HG03103 (cell line): ENCODE results near the gene CYB5D1.
A peak's percentile ranks its signal among the peaks of the same experiment; 100 is the strongest.
"Not testable (repeated sequence)": the region's sequence is repeated elsewhere in the genome, so short reads cannot be mapped to it uniquely, and the experiment has no call there.

Experiments
- ATAC-seq: cut with Tn5 transposase; IDR thresholded peaks from one replicate; pipeline ENCODE4 v1.9.1; 2021; ENCODE audit warnings: low read depth; ENCODE audit not compliant: unreplicated experiment

CYB5D1 gene

DNA sequence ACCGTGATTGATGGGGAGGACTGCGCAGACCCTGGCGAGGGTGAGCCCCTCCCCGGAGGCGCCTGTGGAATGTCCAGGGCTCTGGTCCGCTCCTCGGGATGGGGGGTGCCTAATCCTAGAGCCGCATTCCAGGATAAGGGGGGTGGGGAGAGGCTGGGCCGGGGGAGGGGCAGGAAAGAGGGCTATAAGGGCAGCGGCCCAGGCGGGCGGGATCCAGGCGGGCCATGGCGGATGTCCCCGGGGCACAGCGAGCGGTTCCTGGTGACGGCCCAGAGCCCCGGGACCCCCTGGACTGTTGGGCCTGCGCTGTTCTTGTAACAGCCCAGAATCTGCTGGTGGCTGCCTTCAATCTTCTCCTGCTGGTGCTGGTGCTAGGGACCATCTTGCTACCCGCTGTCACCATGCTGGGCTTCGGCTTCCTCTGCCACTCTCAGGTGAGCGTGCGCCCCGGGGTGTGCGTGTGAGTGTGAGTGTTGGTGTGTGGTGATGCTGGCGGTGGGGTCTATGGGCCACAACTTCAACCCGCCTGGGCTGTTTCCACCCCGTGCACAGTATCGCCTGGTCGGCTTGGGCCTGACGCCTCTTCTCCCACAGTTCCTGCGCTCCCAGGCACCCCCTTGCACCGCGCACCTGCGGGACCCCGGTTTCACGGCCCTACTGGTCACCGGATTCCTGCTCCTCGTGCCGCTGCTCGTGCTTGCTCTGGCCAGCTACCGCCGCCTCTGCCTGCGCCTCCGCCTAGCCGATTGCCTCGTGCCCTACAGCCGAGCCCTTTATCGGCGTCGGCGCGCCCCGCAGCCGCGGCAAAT is 2.7 kb upstream of the CYB5D1 start, which contains the start of gene TMEM88:
Gene TMEM88 (plus strand): TSS at position 216 of the 809 bp plus-strand sequence. CDS start 9 bp downstream, at position 225.
- ATAC-seq: no peak

DNA sequence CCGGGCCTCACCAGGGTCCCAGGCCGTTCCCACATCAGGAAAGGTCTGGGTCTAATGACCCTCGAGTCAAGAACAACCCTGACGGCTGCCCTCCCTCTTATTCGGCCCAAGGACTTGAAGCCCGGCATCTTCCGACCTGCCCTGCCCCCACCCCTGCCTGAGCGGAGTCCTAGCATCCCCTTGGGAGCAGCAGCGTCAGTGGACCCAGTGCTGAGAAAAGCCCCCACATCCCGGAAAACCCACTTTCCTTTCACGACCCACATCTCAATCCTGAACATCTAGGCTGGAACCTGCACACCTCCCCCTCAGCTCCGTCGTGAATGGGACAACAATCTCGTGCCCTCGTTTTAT is 2.2 kb upstream of the CYB5D1 start:
- ATAC-seq: no peak

DNA sequence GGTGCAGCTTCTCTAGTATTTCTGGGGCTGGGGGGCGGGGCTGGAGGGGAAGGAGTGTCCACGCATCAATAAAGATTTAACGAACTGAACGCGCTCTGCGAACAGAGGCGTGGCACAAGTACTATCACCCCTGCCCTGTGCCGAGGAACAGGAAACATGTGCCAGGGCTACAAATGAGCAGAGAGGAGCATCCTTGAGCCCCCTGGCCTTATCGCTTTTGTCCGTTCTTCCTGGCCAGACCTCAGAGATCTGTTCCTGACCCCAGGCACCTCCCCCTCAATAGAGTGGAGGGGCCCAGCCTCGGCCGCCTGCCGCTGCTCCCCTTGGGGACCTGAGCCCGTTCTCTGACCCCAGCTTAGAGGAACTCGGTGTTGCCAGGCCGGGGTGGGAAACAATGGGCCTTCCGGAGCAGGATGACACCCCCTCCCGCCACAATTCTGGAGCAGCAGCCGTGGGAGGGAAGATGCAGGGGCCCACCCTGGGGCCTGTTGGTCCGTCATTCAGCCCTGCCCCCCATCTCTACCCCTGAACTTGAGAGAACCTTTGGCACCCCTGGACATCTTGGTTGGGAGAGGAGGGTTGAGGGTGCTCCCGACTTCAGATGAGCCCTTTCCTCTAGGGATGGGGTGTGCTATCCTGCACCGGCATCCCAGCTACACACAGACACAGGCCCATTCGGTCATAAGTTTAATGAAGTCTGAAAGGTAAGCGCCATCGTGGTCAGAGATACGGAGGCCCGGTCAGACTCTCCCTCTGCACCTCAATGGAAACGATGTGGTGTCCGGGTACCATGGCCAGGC is 1.6 kb upstream of the CYB5D1 start:
- ATAC-seq: no peak

DNA sequence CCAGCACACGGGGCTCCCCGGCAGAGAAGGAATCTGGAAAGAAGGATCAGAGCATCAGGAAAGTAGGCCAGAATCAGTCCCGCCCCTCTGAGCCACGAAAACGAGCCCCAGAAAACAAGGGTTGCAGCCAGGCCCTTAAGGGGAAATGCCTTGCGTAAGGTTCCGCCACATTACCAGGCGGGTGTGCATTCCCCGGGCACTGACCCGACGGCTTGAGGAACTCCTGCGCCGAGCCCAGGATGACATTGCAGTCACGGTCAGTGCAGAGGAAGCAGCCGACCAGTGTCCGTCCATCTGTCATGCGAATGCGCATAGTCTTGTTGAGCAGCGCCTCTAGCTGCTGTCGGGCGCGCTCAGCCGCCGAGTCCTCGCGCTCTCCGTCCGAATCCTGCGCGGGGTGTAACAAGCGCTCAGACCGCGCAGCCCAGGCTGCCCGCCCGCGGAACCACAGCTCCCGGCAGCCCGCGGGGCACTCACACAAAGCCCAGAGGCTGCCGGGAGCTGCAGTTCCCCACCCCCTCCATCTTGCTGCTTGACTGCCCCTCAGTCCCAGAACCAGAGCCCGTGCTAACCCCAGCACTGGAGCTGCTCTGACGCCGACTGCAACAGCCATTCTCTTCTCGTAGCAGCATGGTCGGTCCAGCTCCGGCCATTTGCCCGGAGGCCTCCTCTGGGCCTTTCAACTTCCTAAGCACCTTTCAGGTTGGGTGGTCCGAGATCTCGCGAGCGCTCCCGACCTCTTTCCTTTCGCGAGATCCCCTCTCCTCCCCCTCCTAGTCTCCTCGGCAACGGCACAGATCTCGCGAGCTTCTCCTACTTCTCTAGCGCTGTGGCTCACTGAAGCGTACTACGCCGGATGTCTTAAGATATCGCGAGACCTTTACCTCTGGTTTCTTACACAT is 741 bp upstream of the CYB5D1 start, which contains the start of gene NAA38:
Gene NAA38 (minus strand): TSS at position 749 of the 902 bp plus-strand sequence. CDS start 96 bp downstream, at position 653.
- peak; percentile 68 for ATAC-seq

DNA sequence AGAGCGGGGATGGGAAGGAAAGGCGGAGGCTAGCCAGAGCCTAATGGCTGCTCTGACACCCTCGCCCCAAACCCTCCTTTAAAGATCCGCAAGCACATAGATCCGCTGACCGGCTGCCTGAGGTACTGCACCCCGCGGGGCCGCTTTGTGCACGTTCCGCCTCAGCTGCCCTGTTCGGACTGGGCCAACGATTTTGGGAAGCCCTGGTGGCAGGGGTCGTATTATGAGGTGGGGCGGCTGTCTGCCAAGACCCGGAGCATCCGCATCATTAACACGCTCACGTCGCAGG is 663 bp downstream of the CYB5D1 start:
- ATAC-seq: no peak

DNA sequence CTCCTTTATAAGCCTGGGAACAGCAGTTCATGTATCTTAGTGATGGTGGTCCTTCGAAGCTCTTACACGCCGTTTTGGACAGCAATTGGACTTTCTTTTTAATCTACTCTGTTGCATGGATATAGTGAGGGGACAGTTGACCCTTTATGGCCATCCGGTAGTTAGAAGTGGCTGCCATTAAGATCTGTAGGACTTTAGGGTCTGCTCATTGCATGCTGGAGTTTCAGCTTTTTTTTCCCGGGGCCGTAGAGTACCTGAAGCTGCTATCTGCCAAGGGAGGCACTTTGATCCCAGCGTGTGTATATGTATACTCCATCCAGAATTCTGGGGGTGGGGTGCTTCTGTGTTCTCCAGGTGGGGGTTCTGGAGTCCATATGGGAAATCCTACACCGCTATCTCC is 1.2 kb downstream of the CYB5D1 start:
- no peak for ATAC-seq

DNA sequence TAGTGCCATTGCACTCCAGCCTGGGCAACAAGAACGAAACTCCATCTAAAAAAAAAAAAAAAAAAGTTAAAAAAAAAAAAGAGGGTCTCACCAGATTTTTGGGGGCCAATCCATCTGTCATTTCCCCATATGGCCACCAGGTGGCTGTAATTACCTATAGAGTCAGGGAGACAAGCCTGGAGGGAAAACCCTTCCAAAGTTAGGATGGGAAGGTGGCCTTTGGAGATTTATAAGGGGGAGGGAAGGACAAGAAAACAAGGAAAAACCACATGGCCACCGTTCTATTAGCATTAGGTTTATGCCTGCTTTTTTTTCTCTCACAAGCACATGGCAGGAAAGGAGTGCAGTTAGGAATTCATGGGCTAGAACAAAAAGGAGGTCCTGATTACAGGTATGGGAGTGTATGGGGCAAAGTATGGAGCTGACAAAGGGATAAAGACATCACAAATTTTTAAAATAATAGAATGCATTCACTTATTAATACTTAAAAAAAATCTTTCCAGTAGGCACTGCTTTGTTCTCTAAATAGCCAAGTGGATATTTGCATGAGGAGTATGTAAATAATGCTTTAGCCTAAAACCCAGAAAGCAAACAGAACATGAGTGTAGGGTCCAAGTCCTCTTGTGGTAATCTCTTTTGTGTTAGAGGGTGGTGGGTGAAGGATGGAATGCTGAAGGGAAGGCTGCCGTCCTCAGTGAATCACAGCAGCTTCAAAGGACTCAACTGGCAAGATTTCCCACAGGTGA is 5.1 kb downstream of the CYB5D1 start:
- no peak for ATAC-seq

DNA sequence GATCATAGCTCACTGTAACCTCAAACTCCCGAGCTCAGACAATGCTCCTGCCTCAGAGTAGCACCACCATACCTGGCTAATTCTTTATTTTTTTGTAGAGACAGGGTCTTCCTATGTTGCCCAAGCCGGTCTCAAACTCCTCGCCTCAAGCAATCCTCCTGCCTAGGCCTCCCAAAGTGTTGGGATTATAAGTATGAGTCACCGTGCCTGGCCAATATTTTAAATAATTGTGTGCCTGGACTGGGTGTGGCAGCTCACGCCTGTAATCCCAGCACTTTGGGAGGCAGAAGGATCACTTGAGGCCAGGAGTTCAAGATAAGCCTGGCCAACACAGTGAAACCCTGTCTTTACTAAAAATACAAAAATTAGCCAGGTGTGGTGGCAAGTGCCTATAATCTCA is 6.6 kb downstream of the CYB5D1 start:
- ATAC-seq: not testable (repeated sequence)

DNA sequence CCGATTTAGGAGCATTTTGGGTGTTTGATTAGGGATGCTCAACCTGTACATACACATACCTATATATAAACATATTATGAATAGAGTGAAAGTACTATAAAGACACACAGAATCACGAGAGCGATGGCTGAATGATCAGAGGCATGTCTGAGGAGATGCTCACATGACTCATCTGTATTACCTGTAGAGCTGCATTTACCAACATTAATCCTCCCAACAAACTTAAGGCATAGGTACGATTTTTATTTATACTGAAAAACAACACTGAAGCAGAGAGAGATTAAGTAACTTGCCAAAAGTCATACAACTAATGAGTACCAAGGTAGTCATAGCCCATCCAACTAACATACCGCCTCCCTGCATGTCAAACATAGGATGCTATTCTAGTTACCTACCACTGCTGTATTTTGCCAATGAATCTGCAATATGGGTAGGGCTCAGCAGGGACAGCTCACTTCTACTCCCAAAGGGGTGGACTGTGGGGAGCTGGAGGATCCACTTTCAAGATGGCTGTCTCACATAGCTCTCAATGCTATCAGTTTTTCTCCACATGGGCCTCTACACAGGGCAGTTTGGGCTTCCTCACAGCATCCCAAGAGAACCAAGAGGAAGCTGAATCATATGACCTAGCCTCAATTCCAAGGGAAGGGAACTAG is 7.3 kb downstream of the CYB5D1 start:
- no peak for ATAC-seq

DNA sequence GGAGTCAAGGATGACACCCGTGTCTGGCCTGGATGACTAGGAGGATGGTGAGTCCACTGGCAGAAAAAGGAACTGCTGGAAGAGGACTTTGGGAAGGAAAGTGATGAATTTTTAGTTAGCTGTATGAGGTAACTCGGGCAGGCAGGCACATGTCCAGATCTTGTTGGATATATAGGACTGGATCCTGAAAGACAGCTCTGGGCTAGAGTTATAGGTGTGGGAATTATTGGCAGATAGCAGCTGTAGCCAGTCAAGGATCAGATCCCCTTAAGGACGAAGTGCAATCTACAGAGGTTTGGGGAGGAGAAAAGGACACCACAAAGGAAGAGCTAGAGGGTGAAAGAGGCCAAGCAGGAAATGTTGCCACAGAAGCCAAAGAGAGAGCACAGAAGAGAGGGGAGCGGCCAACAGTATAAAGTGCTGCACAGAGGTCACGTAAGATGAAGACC is 10.1 kb downstream of the CYB5D1 start:
- ATAC-seq: no peak

DNA sequence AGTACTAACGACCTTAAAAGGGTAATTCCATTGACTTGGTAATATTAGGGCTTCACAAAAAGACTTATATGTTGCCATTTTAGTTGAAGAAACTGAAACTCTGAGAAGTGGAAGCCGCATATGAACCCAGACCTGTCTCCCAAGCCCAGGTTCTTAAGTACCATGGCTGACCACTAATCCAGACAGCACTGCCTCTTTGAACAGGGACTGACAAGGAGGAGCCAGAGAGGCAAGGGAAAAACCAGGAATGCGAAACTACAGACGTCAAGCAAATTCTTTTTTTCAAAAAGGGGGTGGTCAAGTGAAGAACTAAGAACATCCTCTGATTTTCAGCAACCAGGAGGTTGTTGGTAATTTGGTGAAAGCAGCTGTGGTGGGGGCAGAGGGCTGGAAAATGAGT is 15.2 kb downstream of the CYB5D1 start:
- ATAC-seq: no peak

DNA sequence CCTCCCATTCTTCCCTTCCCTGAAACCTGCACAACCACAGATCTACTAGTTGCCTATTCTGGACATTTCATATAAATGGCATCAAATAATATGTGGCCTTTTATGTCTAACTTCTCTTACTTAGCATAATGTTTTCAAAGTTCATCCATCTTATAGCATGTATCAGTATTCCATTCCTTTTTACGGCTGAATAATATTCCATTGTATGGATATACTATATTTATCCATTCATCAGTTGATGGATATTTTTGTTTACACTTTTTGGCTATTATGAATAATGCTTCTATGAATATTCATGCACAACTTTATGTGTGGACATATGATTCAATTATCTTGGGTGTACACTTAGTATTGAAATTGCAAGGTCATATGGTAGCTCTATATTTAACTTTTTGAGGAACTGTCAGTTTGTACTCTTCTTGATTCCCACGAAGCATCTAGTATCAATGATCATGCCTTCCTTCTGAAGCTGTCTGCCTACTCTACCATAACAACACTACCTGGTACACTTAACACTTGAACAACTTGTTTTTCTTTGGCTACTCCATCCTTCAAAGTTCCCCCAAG is 18.1 kb downstream of the CYB5D1 start:
- no peak for ATAC-seq

DNA sequence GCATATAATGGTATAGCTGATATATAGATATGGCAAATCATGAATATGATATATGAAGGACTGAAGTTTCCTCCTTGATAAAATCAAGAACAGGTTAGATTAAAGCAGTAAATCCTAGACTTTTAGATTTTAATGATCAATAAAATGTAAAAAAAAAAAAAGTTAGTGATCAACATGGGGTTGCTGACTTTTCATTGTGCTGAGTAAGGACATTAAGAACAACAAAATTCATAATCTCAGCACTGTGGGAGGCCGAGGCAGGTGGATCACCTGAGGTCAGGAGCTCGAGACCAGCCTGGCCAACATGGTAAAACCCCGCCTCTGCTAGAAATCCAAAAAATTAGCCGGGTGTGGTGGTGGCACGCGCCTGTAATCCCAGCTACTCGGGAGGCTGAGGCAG is 20.4 kb downstream of the CYB5D1 start:
- no peak for ATAC-seq

DNA sequence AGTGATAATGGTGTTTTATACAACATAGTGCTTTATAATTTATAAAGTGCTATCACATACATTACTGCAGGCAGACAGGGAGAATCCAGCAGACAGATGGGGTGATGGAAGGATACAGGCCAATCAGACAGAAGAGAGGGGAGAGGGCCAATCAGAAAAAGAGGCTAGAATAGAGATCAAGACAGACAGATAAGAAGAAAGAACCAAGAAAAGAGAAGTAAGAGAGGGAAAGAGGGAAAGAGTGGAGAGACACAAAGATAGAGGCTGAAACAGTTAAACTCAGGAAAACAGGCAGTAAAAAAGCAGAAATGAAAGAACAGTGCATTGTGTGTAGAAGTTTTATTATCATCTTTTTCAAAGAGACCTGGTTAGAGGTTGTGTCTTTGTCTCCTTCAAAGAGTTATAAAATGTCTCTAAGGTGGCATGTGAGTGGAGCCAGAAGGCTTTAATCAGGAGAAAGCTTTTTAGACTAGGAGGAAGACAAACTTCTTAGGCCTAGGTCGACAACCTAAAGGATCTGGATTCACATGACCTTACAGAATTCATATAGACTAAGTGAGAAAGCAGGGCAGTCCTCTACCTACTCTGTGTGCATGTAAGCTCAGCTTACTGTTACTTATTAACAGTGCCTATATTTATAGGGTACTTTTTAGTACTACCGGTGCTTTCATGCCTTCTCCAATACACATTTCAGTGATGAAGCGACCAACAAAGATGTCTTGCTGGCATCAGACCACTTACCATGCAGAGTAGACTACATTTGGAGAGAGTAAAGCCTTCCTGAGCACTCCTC is 22.5 kb downstream of the CYB5D1 start:
- no peak for ATAC-seq

DNA sequence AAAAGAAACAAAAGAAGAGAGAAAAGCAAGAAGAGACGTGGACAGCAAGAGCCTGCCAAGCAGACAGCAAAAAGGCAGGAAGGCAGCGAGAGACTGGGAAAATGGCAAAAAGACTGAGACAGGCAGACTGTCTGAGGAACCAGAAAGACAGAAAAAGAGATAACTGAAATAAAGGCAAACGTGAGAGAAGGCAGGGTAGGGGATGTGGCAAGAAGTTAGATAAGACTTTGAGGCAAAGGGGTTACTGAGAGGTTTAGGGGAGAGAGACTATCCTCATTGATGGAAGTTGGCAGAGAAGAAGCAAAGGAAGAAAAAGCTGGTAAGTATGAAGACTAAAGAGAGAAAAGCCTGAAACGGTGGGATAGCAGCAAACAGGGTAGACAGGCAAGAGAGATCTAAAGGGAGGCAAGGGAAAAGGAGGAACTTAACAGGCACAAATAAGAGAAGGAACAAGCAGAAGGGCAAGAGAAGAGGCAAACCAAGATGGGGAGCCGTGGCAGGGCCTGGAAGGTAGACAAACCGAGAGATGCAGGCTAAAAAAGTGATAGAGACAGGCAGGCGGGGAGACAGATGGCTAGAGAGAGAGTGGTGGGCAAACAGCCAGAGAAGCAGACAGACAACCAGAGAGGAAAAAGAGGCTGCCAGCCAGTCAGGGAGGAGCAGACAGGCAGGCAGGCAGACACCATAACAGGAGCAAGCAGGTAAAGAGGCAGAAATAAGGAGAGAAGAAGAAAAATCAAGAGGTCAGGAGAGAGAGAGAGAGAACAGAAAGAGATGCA is 23.7 kb downstream of the CYB5D1 start:
- no peak for ATAC-seq

DNA sequence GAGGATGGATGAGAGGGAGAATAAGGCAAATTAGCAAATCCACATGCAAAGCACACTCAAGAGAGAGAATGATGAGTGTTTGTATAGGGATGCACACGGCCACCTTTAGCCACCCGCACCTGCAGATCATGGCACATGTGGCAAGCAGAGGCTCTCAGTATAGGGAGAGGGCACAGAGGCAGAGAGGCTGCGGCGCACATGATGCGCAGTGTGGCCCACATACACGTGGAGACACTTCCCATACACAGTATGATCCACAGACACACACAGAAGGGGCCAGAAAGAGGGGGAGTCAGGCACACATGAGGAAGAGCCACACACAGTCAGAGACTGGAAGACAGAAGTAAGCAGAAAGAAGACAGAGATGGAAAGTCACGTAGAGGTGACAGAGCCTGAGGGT is 24.3 kb downstream of the CYB5D1 start:
- ATAC-seq: no peak

DNA sequence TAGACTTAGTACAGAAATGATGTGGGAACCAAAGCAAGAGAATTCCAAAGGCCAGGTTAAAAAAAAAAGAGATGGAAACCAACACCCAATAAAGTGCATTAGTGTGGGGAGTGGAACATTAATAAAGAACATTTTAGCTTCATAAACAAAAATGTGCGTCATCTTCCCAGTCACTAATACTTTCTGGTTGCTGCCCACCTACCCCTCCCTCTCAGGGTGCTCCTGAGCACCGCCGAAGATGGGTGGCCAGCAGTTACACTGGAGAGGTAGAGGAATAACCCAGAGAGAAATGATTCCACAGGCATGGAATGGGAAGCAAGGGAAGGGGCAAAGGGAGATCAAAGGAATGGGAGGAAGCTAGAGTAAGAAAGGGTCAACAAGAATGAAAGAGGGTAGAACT is 24.8 kb downstream of the CYB5D1 start:
- ATAC-seq: no peak
